ENCODE data around the gene AXL.

Gene AXL

GRCh38 chr19:41308450-41309179 lies 89.6 kb downstream of the AXL start:
- peak; percentile 89 for DNase-seq (ENCODE audit: low read depth)

- DNase-seq (ENCODE audit: low read depth), result no peak
Measured at GRCh38 chr19:41309180-41310032, 90.4 kb downstream of the AXL start.

- DNase-seq (ENCODE audit: low read depth), result peak; percentile 82
Measured at GRCh38 chr19:41310033-41310831, 91.2 kb downstream of the AXL start, which contains the start of gene CCDC97. CCDC97 (plus strand) TSS chr19:41310172; CDS start chr19:41310311, 139 bp downstream.

- DNase-seq (ENCODE audit: low read depth), result no peak
Measured at GRCh38 chr19:41311072-41311471, 92.0 kb downstream of the AXL start.

All from activated T-helper 9 cell treated with anti-CD3 and anti-CD28 coated beads, Interleukin-2, amount 50 U/mL, for 16 hours (primary cell).